ENCODE measurements around the gene BTG1.
A peak's percentile ranks its signal among the peaks of the same experiment; 100 is the strongest.
"Not testable (repeated sequence)": the region's sequence is repeated elsewhere in the genome, so short reads cannot be mapped to it uniquely, and the experiment has no call there.

BTG1 gene

DNA sequence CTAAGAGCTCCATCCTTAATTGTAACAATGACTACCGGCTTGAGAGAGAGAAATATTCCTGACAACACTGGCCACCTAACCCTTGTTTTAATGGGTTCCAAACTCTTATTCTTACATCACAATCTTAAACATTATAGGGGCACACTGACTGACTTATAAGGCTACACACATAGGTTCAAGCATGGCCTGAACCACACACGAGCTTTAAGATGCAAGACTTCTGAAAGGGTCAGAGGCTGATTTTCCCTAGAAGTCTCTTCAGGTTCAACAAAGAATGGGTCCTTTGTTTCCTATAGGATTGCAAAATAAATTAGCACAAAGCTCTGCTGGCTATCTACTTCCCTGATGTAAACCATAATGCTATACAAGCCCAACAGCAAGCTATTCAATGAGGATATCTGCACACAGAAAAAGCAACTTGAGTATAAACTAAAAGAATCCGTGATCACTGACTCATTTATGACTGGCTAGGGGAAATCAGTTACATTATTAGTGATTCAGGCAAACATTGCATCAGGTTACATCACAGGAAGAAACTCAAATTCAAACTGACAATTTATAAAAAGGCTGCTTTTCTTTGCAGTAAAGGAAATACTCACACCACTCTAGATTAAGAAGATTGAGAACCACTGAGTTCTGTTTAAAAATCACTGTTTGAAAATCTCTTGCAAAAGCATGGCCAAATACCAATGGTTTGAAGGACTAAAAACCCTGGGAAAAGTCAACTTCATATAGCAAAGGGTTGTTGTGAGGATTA is 8.5 kb downstream of the BTG1 start:
- Histone ChIP-seq H3K27ac (peak overlapping the region; percentile 77), H3K27me3 (replicated peaks) (no peaks in the 10 kb centered on the region), H3K4me3 (ENCODE audit: low read depth, low read length) (no peak overlapping the region), H3K36me3 (replicated peaks) (no peaks in the 10 kb centered on the region)
- DNase-seq: peak; percentile 53
- TF ChIP-seq, protein P1, sequence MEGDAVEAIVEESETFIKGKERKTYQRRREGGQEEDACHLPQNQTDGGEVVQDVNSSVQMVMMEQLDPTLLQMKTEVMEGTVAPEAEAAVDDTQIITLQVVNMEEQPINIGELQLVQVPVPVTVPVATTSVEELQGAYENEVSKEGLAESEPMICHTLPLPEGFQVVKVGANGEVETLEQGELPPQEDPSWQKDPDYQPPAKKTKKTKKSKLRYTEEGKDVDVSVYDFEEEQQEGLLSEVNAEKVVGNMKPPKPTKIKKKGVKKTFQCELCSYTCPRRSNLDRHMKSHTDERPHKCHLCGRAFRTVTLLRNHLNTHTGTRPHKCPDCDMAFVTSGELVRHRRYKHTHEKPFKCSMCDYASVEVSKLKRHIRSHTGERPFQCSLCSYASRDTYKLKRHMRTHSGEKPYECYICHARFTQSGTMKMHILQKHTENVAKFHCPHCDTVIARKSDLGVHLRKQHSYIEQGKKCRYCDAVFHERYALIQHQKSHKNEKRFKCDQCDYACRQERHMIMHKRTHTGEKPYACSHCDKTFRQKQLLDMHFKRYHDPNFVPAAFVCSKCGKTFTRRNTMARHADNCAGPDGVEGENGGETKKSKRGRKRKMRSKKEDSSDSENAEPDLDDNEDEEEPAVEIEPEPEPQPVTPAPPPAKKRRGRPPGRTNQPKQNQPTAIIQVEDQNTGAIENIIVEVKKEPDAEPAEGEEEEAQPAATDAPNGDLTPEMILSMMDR (IDR thresholded peaks at IDR 0.05; ENCODE audit: low read depth, low read length, missing control alignments): no peak
- in situ Hi-C loops (cut with HindIII; ENCODE audit: low pct_ligation_motif_present, low sequenced_read_pairs): no loop called here

DNA sequence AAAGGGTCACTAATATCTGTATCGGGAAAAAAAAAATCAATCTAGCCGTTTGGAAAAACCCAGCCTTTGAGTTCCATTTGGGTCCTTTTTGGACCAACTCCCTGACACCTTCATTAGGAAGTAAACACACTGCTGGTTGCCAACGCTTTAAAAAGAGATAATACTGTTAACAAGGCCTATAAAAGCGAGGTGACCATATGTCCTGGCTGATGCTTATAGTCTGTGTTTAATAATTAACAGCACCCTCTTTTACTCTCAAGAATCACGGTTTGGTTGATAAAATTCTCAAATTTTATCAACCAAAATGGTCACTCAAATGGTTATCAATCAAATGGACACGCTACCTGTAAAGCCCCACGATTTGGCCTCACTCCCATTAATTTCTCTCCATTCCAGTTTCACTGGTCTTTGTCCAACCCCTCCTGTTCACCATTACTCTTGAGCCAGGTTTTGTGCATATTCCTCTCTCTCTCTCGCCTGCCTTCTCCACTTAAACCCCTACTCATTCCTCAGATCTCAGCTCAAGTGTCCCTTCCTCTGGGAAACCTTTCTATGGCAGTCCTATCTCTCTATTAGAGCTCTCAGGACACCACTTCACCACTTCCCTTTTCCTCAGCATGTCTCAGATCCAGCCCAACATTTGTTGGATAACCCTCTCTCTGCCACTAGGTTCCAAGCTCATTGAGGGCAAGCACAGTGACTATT is 9.5 kb downstream of the BTG1 start:
- H3K4me3 ChIP-seq (ENCODE audit: low read depth, low read length): no peak overlapping the region
- DNase-seq: no peak
- TF ChIP-seq, protein P1 (IDR thresholded peaks at IDR 0.05; ENCODE audit: low read depth, low read length, missing control alignments): no peak
- in situ Hi-C loops (cut with HindIII; ENCODE audit: low pct_ligation_motif_present, low sequenced_read_pairs): no loop called here
- H3K27ac ChIP-seq: peak overlapping the region; percentile 77
- no peaks in the 10 kb centered on the region for H3K27me3 ChIP-seq (replicated peaks)
- H3K36me3 ChIP-seq (replicated peaks): no peaks in the 10 kb centered on the region

DNA sequence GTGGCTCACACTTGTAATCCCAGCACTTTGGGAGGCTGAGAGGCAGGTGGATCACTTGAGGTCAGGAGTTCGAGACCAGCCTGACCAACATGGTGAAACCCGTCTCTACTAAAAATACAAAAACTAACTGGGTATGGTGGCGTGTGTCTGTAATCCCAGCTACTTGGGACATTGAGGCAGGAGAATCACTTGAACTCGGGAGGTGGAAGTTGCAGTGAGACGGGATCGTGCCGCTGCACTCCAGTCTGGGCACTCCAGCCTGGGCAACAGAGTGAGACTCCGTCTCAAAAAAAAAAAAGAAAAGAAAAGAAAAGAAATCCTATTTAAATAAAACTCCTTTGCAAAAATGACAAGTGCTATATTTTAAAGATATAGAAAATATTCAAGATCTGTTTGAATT is 10.1 kb downstream of the BTG1 start:
- peak overlapping the region; percentile 16 for H3K27ac ChIP-seq
- H3K27me3 ChIP-seq (replicated peaks); DNase-seq; H3K4me3 ChIP-seq (ENCODE audit: low read depth, low read length); in situ Hi-C loops (cut with HindIII; ENCODE audit: low pct_ligation_motif_present, low sequenced_read_pairs); H3K36me3 ChIP-seq (replicated peaks): not testable (repeated sequence)

DNA sequence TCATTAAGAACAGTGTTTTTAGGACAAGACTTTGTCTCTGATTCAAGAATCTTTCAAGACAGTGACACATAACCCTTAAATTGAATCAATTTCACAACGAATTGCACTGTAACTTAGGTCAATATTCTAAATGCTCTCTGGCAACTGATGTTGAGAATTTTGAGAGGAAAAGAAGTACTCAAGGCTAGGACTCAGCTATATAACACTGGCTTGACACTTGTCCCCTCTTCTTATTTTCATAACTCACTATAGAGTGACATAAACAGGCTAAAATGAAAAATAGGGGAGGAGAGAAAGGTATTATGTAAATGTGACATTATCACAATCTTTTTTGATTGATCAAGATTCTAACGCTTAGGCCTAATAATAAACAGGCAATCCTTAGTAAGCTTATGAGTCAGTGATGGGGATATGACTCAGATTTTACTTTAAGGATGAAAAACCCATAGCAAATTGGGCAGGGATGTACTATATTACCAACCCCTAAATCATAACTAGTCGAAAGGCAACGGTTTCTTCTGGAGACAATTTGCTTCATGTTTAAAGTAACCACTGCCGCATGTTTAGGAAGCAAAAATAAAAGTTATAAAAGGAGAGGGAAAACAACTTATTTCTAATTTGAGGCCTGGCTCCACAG is 10.9 kb downstream of the BTG1 start:
- H3K27ac ChIP-seq: peak overlapping the region; percentile 39
- no peaks in the 10 kb centered on the region for H3K36me3 ChIP-seq (replicated peaks)
- H3K4me3 ChIP-seq (ENCODE audit: low read depth, low read length): no peak overlapping the region
- TF ChIP-seq, protein P1 (IDR thresholded peaks at IDR 0.05; ENCODE audit: low read depth, low read length, missing control alignments): no peak
- in situ Hi-C loops (cut with HindIII; ENCODE audit: low pct_ligation_motif_present, low sequenced_read_pairs): no loop called here
- DNase-seq: no peak
- H3K27me3 ChIP-seq (replicated peaks): no peaks in the 10 kb centered on the region

DNA sequence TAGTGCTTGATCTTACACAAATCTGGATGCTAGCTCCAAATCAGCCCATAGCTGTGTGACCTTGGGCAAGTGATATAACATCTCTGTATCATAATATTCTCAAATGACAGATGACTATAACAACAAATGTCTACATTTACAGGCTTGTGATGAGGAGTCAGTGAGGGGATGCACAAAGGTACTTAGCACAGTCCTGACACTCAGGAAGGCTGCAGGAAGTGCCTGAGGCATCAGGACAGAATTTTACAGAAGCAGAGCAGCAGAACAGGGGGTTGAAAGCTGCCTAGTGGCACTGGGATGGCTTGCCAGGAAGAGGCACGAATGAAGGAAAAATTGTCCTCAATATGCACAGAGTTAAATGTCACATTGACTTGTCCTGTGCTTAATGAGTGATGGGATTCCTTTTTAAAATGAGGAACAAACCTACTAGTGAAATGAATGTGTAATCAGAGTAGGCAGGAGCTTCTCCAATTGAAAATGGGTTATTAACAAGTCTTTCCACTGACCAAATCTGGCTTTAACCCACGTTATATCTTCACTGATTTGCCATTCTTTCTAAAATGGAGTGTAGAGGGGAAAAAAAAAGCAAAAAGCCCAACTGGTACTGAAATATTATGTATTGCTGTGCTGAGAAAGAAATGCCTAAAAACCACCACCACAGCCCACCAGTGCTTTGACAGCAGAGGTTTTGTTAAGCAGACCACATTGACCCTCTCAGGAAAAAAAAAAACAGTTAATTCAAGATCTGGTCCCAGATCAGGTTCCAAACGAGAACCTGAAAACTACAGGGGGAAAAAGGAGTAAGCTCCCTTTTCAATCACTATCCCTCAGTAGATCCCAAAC is 11.6 kb downstream of the BTG1 start:
- H3K4me3 ChIP-seq (ENCODE audit: low read depth, low read length): no peak overlapping the region
- in situ Hi-C loops (cut with HindIII; ENCODE audit: low pct_ligation_motif_present, low sequenced_read_pairs): no loop called here
- no peak for DNase-seq
- H3K27me3 ChIP-seq (replicated peaks): no peaks in the 10 kb centered on the region
- H3K36me3 ChIP-seq (replicated peaks): no peaks in the 10 kb centered on the region
- TF ChIP-seq, protein P1 (IDR thresholded peaks at IDR 0.05; ENCODE audit: low read depth, low read length, missing control alignments): no peak
- peak overlapping the region; percentile 39 for H3K27ac ChIP-seq
